Measurements from ENCODE around the gene MSI2. TPM values are rescaled to one million over a fixed set of nuclear protein-coding genes. Genes with fewer than 3 reads are reported as not detected.

Gene MSI2
- total and polyA plus RNA-seq, 2 donors (not counting 3 experiments of a cell fraction or from before 2014, with no cell fraction given), result 20.9 to 59.3 TPM

- Histone ChIP-seq H3K4me1 (ENCODE audit: control insufficient read depth, extremely low read depth, insufficient read depth, low read length) (no peaks in the 10 kb centered on the region), H3K4me3 (replicated peaks in 1 of 3; ENCODE audit: insufficient read depth in 1 of 3, low read depth in 1 of 3, low read length in 3 of 3) (no peak overlapping the region), H3K9me3 (replicated peaks; ENCODE audit: control insufficient read depth, insufficient read depth, low read length) (no peaks in the 10 kb centered on the region), H3K9me1 (replicated peaks; ENCODE audit: control insufficient read depth, extremely low read depth, insufficient read depth, low read length) (no peaks in the 10 kb centered on the region), H3K27ac (ENCODE audit: insufficient read depth, low read depth, low read length) (no peak overlapping the region), H3K27me3 (ENCODE audit: control insufficient read depth in 2 of 2, insufficient read depth in 2 of 2, low read length in 2 of 2) (no peaks in the 10 kb centered on the region), H3K79me2 (ENCODE audit: control insufficient read depth, insufficient read depth, low read length) (no peaks in the 10 kb centered on the region), H3K36me3 (ENCODE audit: control insufficient read depth in 2 of 2, extremely low read depth in 1 of 2, insufficient read depth in 2 of 2, low read length in 2 of 2) (no peaks in the 10 kb centered on the region), H4K20me1 (replicated peaks; ENCODE audit: control insufficient read depth, extremely low read depth, insufficient read depth, low read length) (no peaks in the 10 kb centered on the region), H3K4me2 (ENCODE audit: insufficient read depth, low read length) (no peak overlapping the region), H2AFZ (ENCODE audit: low read depth, low read length) (no peak overlapping the region), H3K9ac (replicated peaks; ENCODE audit: extremely low read depth, insufficient read depth, low read length) (no peak overlapping the region)
- intact Hi-C loops (cut with micrococcal nuclease), result no loop called here
- DNase-seq (ENCODE audit: low read depth, low spot score), result no peak
- POLR2A ChIA-PET, result no interaction called here
- no TSS peak for BruUV-seq (replicated peaks)
- FAIRE-seq, result no peak
- CTCF ChIA-PET, result no interaction called here
- dilution Hi-C loops (cut with MboI; ENCODE audit: extremely low pct_ligation_motif_present, low sequenced_read_pairs), result no loop called here
- TF ChIP-seq MYC (IDR thresholded peaks at IDR 0.05; ENCODE audit: low read depth, low read length) (no peak), POLR2AphosphoS5 (IDR thresholded peaks at IDR 0.05; ENCODE audit: insufficient read depth, low read depth, low read length) (no peak), GATA2 (IDR thresholded peaks at IDR 0.05; ENCODE audit: insufficient read depth, insufficient read length, low read depth, low read length) (no peak), EZH2 (IDR thresholded peaks at IDR 0.05; ENCODE audit: borderline replicate concordance, low read depth, low read length, severe bottlenecking) (no peak), FOS (IDR thresholded peaks at IDR 0.05; ENCODE audit: borderline replicate concordance, insufficient read depth, low read length) (no peak), JUN (IDR thresholded peaks at IDR 0.05; ENCODE audit: borderline replicate concordance, insufficient read depth, insufficient read length, low read depth) (no peak)
Observed at GRCh38 chr17:57397402-57397801, 141.1 kb downstream of the MSI2 start.

- Histone ChIP-seq H3K4me3 (replicated peaks in 1 of 3; ENCODE audit: insufficient read depth in 1 of 3, low read depth in 1 of 3, low read length in 3 of 3) (no peak overlapping the region), H4K20me1 (replicated peaks; ENCODE audit: control insufficient read depth, extremely low read depth, insufficient read depth, low read length) (no peaks in the 10 kb centered on the region), H3K9ac (replicated peaks; ENCODE audit: extremely low read depth, insufficient read depth, low read length) (no peak overlapping the region), H3K4me2 (ENCODE audit: insufficient read depth, low read length) (no peak overlapping the region), H3K4me1 (ENCODE audit: control insufficient read depth, extremely low read depth, insufficient read depth, low read length) (no peaks in the 10 kb centered on the region), H3K27ac (ENCODE audit: insufficient read depth, low read depth, low read length) (no peak overlapping the region), H3K36me3 (ENCODE audit: control insufficient read depth in 2 of 2, extremely low read depth in 1 of 2, insufficient read depth in 2 of 2, low read length in 2 of 2) (no peaks in the 10 kb centered on the region), H3K9me3 (replicated peaks; ENCODE audit: control insufficient read depth, insufficient read depth, low read length) (no peaks in the 10 kb centered on the region), H3K79me2 (ENCODE audit: control insufficient read depth, insufficient read depth, low read length) (no peaks in the 10 kb centered on the region), H2AFZ (ENCODE audit: low read depth, low read length) (no peak overlapping the region), H3K9me1 (replicated peaks; ENCODE audit: control insufficient read depth, extremely low read depth, insufficient read depth, low read length) (no peaks in the 10 kb centered on the region), H3K27me3 (ENCODE audit: control insufficient read depth in 2 of 2, insufficient read depth in 2 of 2, low read length in 2 of 2) (no peaks in the 10 kb centered on the region)
- dilution Hi-C loops (cut with MboI; ENCODE audit: extremely low pct_ligation_motif_present, low sequenced_read_pairs) (no loop called here), intact Hi-C loops (cut with micrococcal nuclease) (no loop called here)
- no TSS peak for BruUV-seq (replicated peaks)
- ChIA-PET CTCF (interaction anchor here (1.3 to 11.1 kb wide), 2 partner anchors 13 to 156 kb away, joined by 3 to 74 read pairs; no protein-coding TSS in a partner anchor), POLR2A (no interaction called here)
- DNase-seq (ENCODE audit: low read depth, low spot score) (no peak), FAIRE-seq (no peak)
- TF ChIP-seq MAX (IDR thresholded peaks at IDR 0.05; ENCODE audit: insufficient read depth, insufficient read length) (no peak), GATA2 (IDR thresholded peaks at IDR 0.05; ENCODE audit: insufficient read depth, insufficient read length, low read depth, low read length) (no peak), CTCF (IDR thresholded peaks at IDR 0.05; ENCODE audit: extremely low read depth in 1 of 2, insufficient read depth in 1 of 2, low read depth in 1 of 2, low read length in 2 of 2) (no peak), POLR2A (IDR thresholded peaks at IDR 0.05; ENCODE audit: low read depth, low read length) (no peak), FOS (IDR thresholded peaks at IDR 0.05; ENCODE audit: borderline replicate concordance, insufficient read depth, low read length) (no peak), EZH2 (IDR thresholded peaks at IDR 0.05; ENCODE audit: borderline replicate concordance, low read depth, low read length, severe bottlenecking) (no peak), POLR2AphosphoS5 (IDR thresholded peaks at IDR 0.05; ENCODE audit: insufficient read depth, low read depth, low read length) (no peak)
Observed at GRCh38 chr17:57399690-57400089, 143.4 kb downstream of the MSI2 start.

Data from endothelial cell of umbilical vein (primary cell).